H1 (cell line): ENCODE results near the gene MTCL3.

Source experiments
- ATF2 ChIP-seq: IDR thresholded peaks from 2 replicates; pipeline ENCODE4 v1.6.1; 2012; ENCODE audit warnings: low read length, inconsistent platforms
- BACH1 ChIP-seq: IDR thresholded peaks from 2 replicates; pipeline ENCODE4 v1.6.1; 2012; ENCODE audit warnings: low read length, improper control_type of control experiment
- BCL11A ChIP-seq, 2 experiments: IDR thresholded peaks; one replicate each; pipeline ENCODE4 v1.6.1; 2011; ENCODE audit warnings: low read depth in 2 of 2, low read length in 2 of 2, mild to moderate bottlenecking in 2 of 2
- BRCA1 ChIP-seq: IDR thresholded peaks from 2 replicates; pipeline ENCODE4 v1.6.1; 2012; ENCODE audit warnings: low read depth, low read length, improper control_type of control experiment
- CBX5 ChIP-seq: fragments of 300-800, 300-1000 bp; sonication (generic); IDR thresholded peaks from 2 replicates; pipeline ENCODE4 v1.7.1; 2016; ENCODE audit warnings: antibody characterized with exemption, low read length, low read depth
- CHD7 ChIP-seq: fragments of 300-600 bp; sonication (generic); IDR thresholded peaks from 2 replicates; pipeline ENCODE4 v1.7.1; 2012; ENCODE audit warnings: low read length, moderate library complexity, mild to moderate bottlenecking, inconsistent platforms; ENCODE audit not compliant: insufficient replicate concordance
- EGR1 ChIP-seq: IDR thresholded peaks from 2 replicates; pipeline ENCODE4 v1.6.1; 2011; ENCODE audit warnings: low read depth, low read length, borderline replicate concordance
- JUN ChIP-seq: IDR thresholded peaks from 2 replicates; pipeline ENCODE4 v1.6.1; 2011; ENCODE audit warnings: low read depth, mild to moderate bottlenecking, improper control_type of control experiment, low read length
- SP4 ChIP-seq: IDR thresholded peaks from 2 replicates; pipeline ENCODE4 v1.6.1; 2012; ENCODE audit warnings: low read length, inconsistent platforms
- ZNF274 ChIP-seq: IDR thresholded peaks from 2 replicates; pipeline ENCODE4 v1.7.0; 2012; ENCODE audit warnings: low read length, borderline replicate concordance; ENCODE audit errors: extremely low read depth
- TF ChIP-seq, protein P1 (sequence below): IDR thresholded peaks from 2 replicates; pipeline ENCODE4 v1.6.1; 2012; ENCODE audit warnings: inconsistent platforms

The MTCL3 gene

DNA sequence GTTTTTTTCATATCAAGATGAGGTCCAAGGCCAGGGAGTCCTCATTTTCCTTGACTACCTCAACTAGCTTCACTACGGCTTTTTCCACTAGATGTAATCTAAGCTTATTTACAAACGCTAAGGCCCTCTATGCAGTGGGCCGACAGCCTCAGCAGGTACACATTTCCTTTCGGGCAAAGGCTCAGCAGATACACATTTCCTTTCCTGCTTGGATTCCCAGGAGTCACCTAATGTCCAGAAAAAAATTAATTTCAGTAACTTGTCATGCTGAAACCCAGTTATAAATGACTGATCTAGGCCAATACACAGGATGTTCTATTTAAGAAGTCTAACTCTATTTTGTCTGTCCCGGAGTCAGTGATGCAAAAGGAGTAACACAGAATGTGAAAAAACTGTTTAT, 52.7 kb downstream of the MTCL3 start (continued):
- no peak for TF ChIP-seq CHD7
- no peak for TF ChIP-seq CBX5
- TF ChIP-seq BCL11A (IDR thresholded peaks at IDR 0.05; ENCODE audit: low read depth in 2 of 2, low read length in 2 of 2), result no peak
- no peak for TF ChIP-seq BRCA1
- no peak for TF ChIP-seq EGR1
- TF ChIP-seq SP4, result no peak
- no peak for TF ChIP-seq ZNF274
- TF ChIP-seq, protein P1, sequence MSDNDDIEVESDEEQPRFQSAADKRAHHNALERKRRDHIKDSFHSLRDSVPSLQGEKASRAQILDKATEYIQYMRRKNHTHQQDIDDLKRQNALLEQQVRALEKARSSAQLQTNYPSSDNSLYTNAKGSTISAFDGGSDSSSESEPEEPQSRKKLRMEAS, result no peak
- no peak for TF ChIP-seq ATF2
- no peak for TF ChIP-seq JUN
- TF ChIP-seq BACH1, result no peak
